ENCODE measurements around the gene CBLL1. TPM values are rescaled to one million over a fixed set of nuclear protein-coding genes. Genes with fewer than 3 reads are reported as not detected.

The CBLL1 gene
- total and polyA plus RNA-seq, 2 of the 13 experiments (the other 11 are each of a cell fraction or from before 2014, with no cell fraction given) = 8.8 to 10.5 TPM

DNA sequence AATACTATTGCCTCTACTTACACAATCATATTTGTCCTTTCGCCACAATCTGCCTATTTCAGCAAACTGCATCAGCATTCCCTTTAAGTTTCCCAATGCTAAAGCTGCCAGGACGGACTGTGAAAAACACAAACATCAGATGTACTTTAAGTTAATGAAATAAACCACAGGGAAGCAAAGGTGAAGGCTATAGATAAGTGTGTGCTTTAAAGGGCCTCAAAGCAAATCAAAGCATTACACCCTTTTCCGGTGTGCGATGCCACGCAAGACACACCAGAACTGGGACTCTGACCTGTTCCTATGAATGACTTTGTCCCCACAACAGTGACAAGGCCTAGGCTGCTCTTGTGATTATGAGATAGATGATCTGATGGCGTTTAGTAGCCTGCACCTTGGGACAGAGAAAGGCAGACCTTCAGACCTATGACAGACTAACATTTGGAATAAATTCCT, 35.7 kb downstream of the CBLL1 start (continued):
- TF ChIP-seq, protein P1, sequence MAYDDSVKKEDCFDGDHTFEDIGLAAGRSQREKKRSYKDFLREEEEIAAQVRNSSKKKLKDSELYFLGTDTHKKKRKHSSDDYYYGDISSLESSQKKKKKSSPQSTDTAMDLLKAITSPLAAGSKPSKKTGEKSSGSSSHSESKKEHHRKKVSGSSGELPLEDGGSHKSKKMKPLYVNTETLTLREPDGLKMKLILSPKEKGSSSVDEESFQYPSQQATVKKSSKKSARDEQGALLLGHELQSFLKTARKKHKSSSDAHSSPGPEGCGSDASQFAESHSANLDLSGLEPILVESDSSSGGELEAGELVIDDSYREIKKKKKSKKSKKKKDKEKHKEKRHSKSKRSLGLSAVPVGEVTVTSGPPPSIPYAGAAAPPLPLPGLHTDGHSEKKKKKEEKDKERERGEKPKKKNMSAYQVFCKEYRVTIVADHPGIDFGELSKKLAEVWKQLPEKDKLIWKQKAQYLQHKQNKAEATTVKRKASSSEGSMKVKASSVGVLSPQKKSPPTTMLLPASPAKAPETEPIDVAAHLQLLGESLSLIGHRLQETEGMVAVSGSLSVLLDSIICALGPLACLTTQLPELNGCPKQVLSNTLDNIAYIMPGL (CRISPR knock-in tag; IDR thresholded peaks at IDR 0.05; ENCODE audit: borderline replicate concordance in 1 of 2, low read depth in 1 of 2) = peak; percentile 37 to 60; a peak in 3 of 4 replicates
- TF ChIP-seq PRPF4 (IDR thresholded peaks at IDR 0.05; ENCODE audit: low read depth, low read length, poor library complexity, severe bottlenecking) (no peak), ZNF720 (CRISPR knock-in tag; IDR thresholded peaks at IDR 0.05) (no peak), NFKBIZ (CRISPR knock-in tag; IDR thresholded peaks at IDR 0.05) (peak; percentile 94), KDM3A (CRISPR knock-in tag; IDR thresholded peaks at IDR 0.05; ENCODE audit: low read depth) (peak; percentile 61; the same call in 1 of the 2 replicates), PAWR (CRISPR knock-in tag; IDR thresholded peaks at IDR 0.05; ENCODE audit: borderline replicate concordance) (no peak), THYN1 (CRISPR knock-in tag; IDR thresholded peaks at IDR 0.05; ENCODE audit: borderline replicate concordance, low read depth) (no peak), ZNF644 (CRISPR knock-in tag; IDR thresholded peaks at IDR 0.05; ENCODE audit: low read depth) (peak; percentile 87), GATAD1 (CRISPR knock-in tag; IDR thresholded peaks at IDR 0.05) (peak; percentile 71), MXD4 (CRISPR knock-in tag; IDR thresholded peaks at IDR 0.05) (peak; percentile 66; the same call in 1 of the 2 replicates), SCMH1 (CRISPR knock-in tag; IDR thresholded peaks at IDR 0.05; ENCODE audit: borderline replicate concordance) (no peak), ZNF333 (CRISPR knock-in tag; IDR thresholded peaks at IDR 0.05; ENCODE audit: borderline replicate concordance) (no peak), ZNF432 (CRISPR knock-in tag; IDR thresholded peaks at IDR 0.05; ENCODE audit: borderline replicate concordance) (no peak), KDM1A (CRISPR knock-in tag; IDR thresholded peaks at IDR 0.05) (peak; percentile 80; the same call in 1 of the 2 replicates), TARDBP (CRISPR knock-in tag; IDR thresholded peaks at IDR 0.05) (peak; percentile 94), HNRNPL (IDR thresholded peaks at IDR 0.05; ENCODE audit: low read depth, low read length) (no peak), ZNF205 (CRISPR knock-in tag; IDR thresholded peaks at IDR 0.05) (0 out of 2 replicates have a peak, but pooled peaks have one; percentile 26), ZNF317 (CRISPR knock-in tag; IDR thresholded peaks at IDR 0.05) (peak; percentile 82), ZNF773 (CRISPR knock-in tag; IDR thresholded peaks at IDR 0.05; ENCODE audit: borderline replicate concordance) (no peak)
- TF ChIP-seq, protein P2, sequence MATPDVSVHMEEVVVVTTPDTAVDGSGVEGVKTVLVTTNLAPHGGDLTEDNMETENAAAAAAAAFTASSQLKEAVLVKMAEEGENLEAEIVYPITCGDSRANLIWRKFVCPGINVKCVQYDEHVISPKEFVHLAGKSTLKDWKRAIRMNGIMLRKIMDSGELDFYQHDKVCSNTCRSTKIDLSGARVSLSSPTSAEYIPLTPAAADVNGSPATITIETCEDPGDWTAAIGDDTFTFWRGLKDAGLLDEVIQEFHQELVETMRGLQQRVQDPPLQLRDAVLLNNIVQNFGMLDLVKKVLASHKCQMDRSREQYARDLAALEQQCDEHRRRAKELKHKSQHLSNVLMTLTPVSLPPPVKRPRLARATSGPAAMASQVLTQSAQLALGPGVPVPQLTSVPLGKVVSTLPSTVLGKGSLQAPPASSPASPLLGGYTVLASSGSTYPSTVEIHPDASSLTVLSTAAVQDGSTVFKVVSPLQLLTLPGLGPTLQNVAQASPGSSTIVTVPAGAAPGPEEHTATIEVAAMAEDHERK (CRISPR knock-in tag; IDR thresholded peaks at IDR 0.05; ENCODE audit: low read depth) = no peak
- TF ChIP-seq, protein P3, sequence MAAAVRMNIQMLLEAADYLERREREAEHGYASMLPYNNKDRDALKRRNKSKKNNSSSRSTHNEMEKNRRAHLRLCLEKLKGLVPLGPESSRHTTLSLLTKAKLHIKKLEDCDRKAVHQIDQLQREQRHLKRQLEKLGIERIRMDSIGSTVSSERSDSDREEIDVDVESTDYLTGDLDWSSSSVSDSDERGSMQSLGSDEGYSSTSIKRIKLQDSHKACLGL (CRISPR knock-in tag; IDR thresholded peaks at IDR 0.05) = no peak
- TF ChIP-seq, protein P4, sequence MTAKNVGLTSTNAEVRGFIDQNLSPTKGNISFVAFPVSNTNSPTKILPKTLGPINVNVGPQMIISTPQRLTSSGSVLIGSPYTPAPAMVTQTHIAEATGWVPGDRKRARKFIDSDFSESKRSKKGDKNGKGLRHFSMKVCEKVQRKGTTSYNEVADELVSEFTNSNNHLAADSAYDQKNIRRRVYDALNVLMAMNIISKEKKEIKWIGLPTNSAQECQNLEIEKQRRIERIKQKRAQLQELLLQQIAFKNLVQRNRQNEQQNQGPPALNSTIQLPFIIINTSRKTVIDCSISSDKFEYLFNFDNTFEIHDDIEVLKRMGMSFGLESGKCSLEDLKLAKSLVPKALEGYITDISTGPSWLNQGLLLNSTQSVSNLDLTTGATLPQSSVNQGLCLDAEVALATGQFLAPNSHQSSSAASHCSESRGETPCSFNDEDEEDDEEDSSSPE (CRISPR knock-in tag; IDR thresholded peaks at IDR 0.05) = peak; percentile 57
- TF ChIP-seq, protein P5, sequence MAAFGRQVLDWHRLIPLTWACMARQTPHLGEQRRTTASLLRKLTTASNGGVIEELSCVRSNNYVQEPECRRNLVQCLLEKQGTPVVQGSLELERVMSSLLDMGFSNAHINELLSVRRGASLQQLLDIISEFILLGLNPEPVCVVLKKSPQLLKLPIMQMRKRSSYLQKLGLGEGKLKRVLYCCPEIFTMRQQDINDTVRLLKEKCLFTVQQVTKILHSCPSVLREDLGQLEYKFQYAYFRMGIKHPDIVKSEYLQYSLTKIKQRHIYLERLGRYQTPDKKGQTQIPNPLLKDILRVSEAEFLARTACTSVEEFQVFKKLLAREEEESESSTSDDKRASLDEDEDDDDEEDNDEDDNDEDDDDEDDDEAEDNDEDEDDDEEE (CRISPR knock-in tag; IDR thresholded peaks at IDR 0.05) = no peak
- TF ChIP-seq, protein P6, sequence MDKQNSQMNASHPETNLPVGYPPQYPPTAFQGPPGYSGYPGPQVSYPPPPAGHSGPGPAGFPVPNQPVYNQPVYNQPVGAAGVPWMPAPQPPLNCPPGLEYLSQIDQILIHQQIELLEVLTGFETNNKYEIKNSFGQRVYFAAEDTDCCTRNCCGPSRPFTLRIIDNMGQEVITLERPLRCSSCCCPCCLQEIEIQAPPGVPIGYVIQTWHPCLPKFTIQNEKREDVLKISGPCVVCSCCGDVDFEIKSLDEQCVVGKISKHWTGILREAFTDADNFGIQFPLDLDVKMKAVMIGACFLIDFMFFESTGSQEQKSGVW (CRISPR knock-in tag; IDR thresholded peaks at IDR 0.05; ENCODE audit: borderline replicate concordance) = no peak

Data from HepG2 (cell line).